ENCODE results near the gene RHOU.

RHOU gene

DNA sequence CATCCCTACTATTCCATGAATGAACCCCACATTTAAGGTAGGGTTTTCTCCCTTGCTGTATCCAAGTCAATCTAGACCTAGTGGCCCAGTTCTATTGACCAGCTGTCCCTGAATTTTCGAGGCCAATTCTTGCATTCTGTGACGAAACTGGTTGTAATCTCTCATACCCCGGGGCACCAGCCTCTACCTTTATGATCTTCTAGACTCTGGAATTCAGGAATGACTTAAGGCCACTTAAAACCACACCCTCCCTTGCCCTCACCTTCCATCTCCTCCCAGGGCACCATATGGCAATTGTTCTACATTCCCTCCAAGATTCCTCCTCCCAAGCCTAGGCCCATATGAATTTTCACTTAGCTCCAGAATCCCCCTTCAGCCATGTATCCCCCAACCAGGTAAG lies 48.9 kb downstream of the RHOU start:
- TF ChIP-seq CTCF (IDR thresholded peaks at IDR 0.05; ENCODE audit: borderline replicate concordance, insufficient read depth, low read depth, low read length): no peak
- no peak overlapping the region for H3K4me3 ChIP-seq (ENCODE audit: low read depth, low read length)

- TF ChIP-seq CTCF (IDR thresholded peaks at IDR 0.05; ENCODE audit: borderline replicate concordance, insufficient read depth, low read depth, low read length): no peak
- no peak overlapping the region for H3K4me3 ChIP-seq (ENCODE audit: low read depth, low read length)
These were observed 50.4 kb downstream of the RHOU start for GRCh38 chr1:228785366-228786330.

DNA sequence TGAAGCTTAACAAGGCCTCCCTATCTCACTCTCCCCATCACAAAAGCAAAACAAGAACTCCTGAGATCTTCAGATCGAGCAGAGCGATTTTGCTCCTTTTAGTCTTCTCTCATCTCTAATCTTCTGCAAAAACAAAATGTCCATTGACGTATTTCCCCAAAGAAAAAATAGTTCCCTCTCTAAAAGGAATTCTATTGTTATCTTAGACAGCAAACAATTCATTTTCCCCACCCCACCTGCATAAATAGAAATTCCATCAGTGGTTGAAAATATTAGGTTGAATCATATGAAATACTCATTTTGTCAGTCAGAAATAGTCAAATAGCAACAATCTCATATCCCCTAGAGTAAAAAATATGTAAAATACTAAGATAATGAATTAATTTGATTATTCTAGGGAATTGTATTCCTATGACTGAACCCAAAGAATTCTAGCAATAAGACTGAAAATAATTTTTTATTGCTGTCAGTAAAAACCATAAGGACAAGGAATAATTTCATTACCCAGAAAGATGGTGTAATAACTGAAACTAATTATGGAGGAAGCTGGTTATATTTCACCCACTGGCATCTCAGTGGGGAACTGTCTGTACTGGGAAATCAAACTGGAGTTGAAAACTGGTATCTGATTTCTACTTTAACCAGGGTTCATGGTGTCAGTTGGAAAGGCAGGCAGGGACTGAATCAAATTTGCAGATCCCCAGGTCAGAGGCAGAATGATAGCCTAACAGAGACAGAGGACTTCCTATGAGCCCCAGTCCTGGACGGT lies 51.3 kb downstream of the RHOU start:
- no peak overlapping the region for H3K4me3 ChIP-seq (ENCODE audit: low read depth, low read length)
- TF ChIP-seq CTCF (IDR thresholded peaks at IDR 0.05; ENCODE audit: borderline replicate concordance, insufficient read depth, low read depth, low read length): no peak

- TF ChIP-seq CTCF (IDR thresholded peaks at IDR 0.05; ENCODE audit: borderline replicate concordance, insufficient read depth, low read depth, low read length): no peak
These were observed 56.5 kb downstream of the RHOU start for GRCh38 chr1:228791791-228792190.

DNA sequence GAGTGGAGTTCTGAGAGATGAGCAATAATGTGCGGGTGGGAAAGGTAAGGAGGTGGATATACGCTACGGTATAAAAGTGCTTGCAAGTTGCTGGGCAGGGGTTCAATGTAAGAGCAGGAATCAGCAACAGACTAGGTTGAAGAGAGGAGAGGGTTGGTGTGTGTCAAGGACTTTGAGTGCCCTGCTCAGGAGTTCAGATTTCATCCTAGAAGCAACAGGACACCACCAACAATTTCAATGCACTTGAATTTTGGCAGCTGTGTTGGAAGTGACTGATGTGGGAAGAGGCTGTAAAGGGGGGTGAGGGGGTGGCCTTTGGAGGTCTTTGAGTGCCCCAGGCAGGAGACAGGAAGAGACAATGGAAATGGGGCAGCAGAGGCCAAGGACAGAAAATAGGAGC lies 57.3 kb downstream of the RHOU start:
- TF ChIP-seq CTCF (IDR thresholded peaks at IDR 0.05; ENCODE audit: borderline replicate concordance, insufficient read depth, low read depth, low read length): no peak
- no peak overlapping the region for H3K4me3 ChIP-seq (ENCODE audit: low read depth, low read length)

More at GRCh38 chr1:228791791-228792190, 56.5 kb downstream of the RHOU start:
- H3K4me3 ChIP-seq (ENCODE audit: low read depth, low read length): no peak overlapping the region

- H3K4me3 ChIP-seq (ENCODE audit: low read depth, low read length): no peak overlapping the region
These were observed 57.8 kb downstream of the RHOU start for GRCh38 chr1:228793032-228793431.

More at GRCh38 chr1:228793032-228793431, 57.8 kb downstream of the RHOU start:
- TF ChIP-seq CTCF (IDR thresholded peaks at IDR 0.05; ENCODE audit: borderline replicate concordance, insufficient read depth, low read depth, low read length): no peak
